Immature natural killer cell (primary cell): ENCODE results near the gene CLIC5. TPM values are rescaled to one million over a fixed set of nuclear protein-coding genes. Genes with fewer than 3 reads are reported as not detected.
A peak's percentile ranks its signal among the peaks of the same experiment; 100 is the strongest.

Experiments
- DNase-seq, 3 donors: peaks; one replicate each; pipeline ENCODE4 v3.0.0; 2022; ENCODE audit warnings: mixed read lengths in 1 of 3
- H3K27ac Mint-ChIP-seq, 6 donors: one replicate each; pipeline ENCODE4 v1.8.0; 2020; ENCODE audit warnings: mixed read lengths in 6 of 6, mild to moderate bottlenecking in 5 of 6, inconsistent platforms in 4 of 6, moderate library complexity in 3 of 6
- H3K27me3 Mint-ChIP-seq, 3 donors: one replicate each; pipeline ENCODE4 v1.8.0; 2020 to 2021; ENCODE audit warnings: low read depth in 3 of 3, mild to moderate bottlenecking in 3 of 3, mixed read lengths in 3 of 3, moderate library complexity in 3 of 3, inconsistent platforms in 1 of 3
- H3K36me3 Mint-ChIP-seq, 3 donors: one replicate each; pipeline ENCODE4 v1.8.0; 2020; ENCODE audit warnings: mixed read lengths in 3 of 3, inconsistent platforms in 2 of 3, mild to moderate bottlenecking in 2 of 3
- H3K4me1 Mint-ChIP-seq, 2 donors: one replicate each; pipeline ENCODE4 v1.8.0; 2020; ENCODE audit warnings: inconsistent platforms in 2 of 2, mild to moderate bottlenecking in 2 of 2, mixed read lengths in 2 of 2, moderate library complexity in 1 of 2
- H3K4me3 Mint-ChIP-seq, 5 donors: one replicate each; pipeline ENCODE4 v1.8.0; 2020; ENCODE audit warnings: mild to moderate bottlenecking in 5 of 5, mixed read lengths in 5 of 5, inconsistent platforms in 3 of 5, moderate library complexity in 3 of 5
- H3K9me3 Mint-ChIP-seq, 6 donors: one replicate each; pipeline ENCODE4 v1.8.0; 2020; ENCODE audit warnings: mild to moderate bottlenecking in 6 of 6, mixed read lengths in 6 of 6, inconsistent platforms in 4 of 6, moderate library complexity in 3 of 6
- polyA plus RNA-seq, 3 donors: library from polyadenylated mRNA; unstranded; fragments of 300-500 nt; fragmentation: Illumina TruSeq; gene quantifications; one replicate each; pipeline ENCODE4 v1.2.3, GENCODE V29; 2021

The CLIC5 gene
- polyA plus RNA-seq, 3 donors from 2014 or later, result 0.44 TPM; not detected in 2

- no peak overlapping the region for H3K27ac Mint-ChIP-seq
- H3K4me3 Mint-ChIP-seq, result no peak overlapping the region
- no peak for DNase-seq
- peaks cover 0 to 8% (median 5%) of the 10 kb centered on the region in 3 donors for H3K27me3 Mint-ChIP-seq
- H3K36me3 Mint-ChIP-seq, result no peaks in the 10 kb centered on the region
- H3K9me3 Mint-ChIP-seq, result peaks cover 0 to 5% (median 0%) of the 10 kb centered on the region in 6 donors
- H3K4me1 Mint-ChIP-seq, result no peaks in the 10 kb centered on the region
Observed at GRCh38 chr6:45974596-45974995, 41.1 kb downstream of the CLIC5 start.

- peaks cover 0 to 6% (median 5%) of the 10 kb centered on the region in 3 donors for H3K27me3 Mint-ChIP-seq
- no peak for DNase-seq
- peaks cover 0 to 2% of the 10 kb centered on the region in 2 donors for H3K4me1 Mint-ChIP-seq
- no peak overlapping the region for H3K27ac Mint-ChIP-seq
- H3K9me3 Mint-ChIP-seq, result peaks cover 0 to 5% (median 0%) of the 10 kb centered on the region in 6 donors
- no peak overlapping the region for H3K4me3 Mint-ChIP-seq
- H3K36me3 Mint-ChIP-seq, result no peaks in the 10 kb centered on the region
Observed at GRCh38 chr6:45972795-45973503, 42.7 kb downstream of the CLIC5 start.

GRCh38 chr6:45971287-45971686 is 44.4 kb downstream of the CLIC5 start:
- Mint-ChIP-seq H3K9me3 (peaks cover 0 to 5% (median 0%) of the 10 kb centered on the region in 6 donors), H3K4me1 (peaks cover 11 to 15% of the 10 kb centered on the region in 2 donors)

GRCh38 chr6:45970326-45970725 is 45.3 kb downstream of the CLIC5 start:
- H3K36me3 Mint-ChIP-seq, result no peaks in the 10 kb centered on the region
- no peak for DNase-seq
- peaks cover 12 to 15% of the 10 kb centered on the region in 2 donors for H3K4me1 Mint-ChIP-seq
- H3K27me3 Mint-ChIP-seq, result peaks cover 2 to 10% (median 7%) of the 10 kb centered on the region in 3 donors
- H3K27ac Mint-ChIP-seq, result no peak overlapping the region
- H3K4me3 Mint-ChIP-seq, result no peak overlapping the region
- H3K9me3 Mint-ChIP-seq, result peaks cover 0 to 5% (median 0%) of the 10 kb centered on the region in 6 donors

More at GRCh38 chr6:45971287-45971686, 44.4 kb downstream of the CLIC5 start:
- Mint-ChIP-seq H3K27ac (no peak overlapping the region), H3K36me3 (no peaks in the 10 kb centered on the region), H3K27me3 (peaks cover 2 to 10% (median 6%) of the 10 kb centered on the region in 3 donors), H3K4me3 (no peak overlapping the region)
- DNase-seq, result no peak

GRCh38 chr6:45969883-45970282 is 45.8 kb downstream of the CLIC5 start:
- Mint-ChIP-seq H3K9me3 (peaks cover 0 to 2% (median 0%) of the 10 kb centered on the region in 6 donors), H3K4me1 (peaks cover 12 to 15% of the 10 kb centered on the region in 2 donors), H3K27me3 (peaks cover 2 to 11% (median 10%) of the 10 kb centered on the region in 3 donors), H3K36me3 (peaks cover 0 to 3% (median 0%) of the 10 kb centered on the region in 3 donors), H3K27ac (no peak overlapping the region), H3K4me3 (no peak overlapping the region)
- DNase-seq, result no peak

GRCh38 chr6:45969026-45969425 is 46.6 kb downstream of the CLIC5 start:
- Mint-ChIP-seq H3K27me3 (peaks cover 4 to 13% (median 11%) of the 10 kb centered on the region in 3 donors), H3K27ac (no peak overlapping the region), H3K4me1 (peaks cover 12 to 15% of the 10 kb centered on the region in 2 donors), H3K9me3 (peaks cover 0 to 6% (median 2%) of the 10 kb centered on the region in 6 donors), H3K36me3 (peaks cover 0 to 4% (median 1%) of the 10 kb centered on the region in 3 donors), H3K4me3 (no peak overlapping the region)
- no peak for DNase-seq

- H3K36me3 Mint-ChIP-seq, result peaks cover 0 to 6% (median 4%) of the 10 kb centered on the region in 3 donors
- H3K27me3 Mint-ChIP-seq, result peaks cover 4 to 19% (median 11%) of the 10 kb centered on the region in 3 donors
- H3K4me3 Mint-ChIP-seq, result no peak overlapping the region
- H3K4me1 Mint-ChIP-seq, result peaks cover 12 to 15% of the 10 kb centered on the region in 2 donors
- H3K9me3 Mint-ChIP-seq, result peaks cover 0 to 7% (median 3%) of the 10 kb centered on the region in 6 donors
- no peak overlapping the region for H3K27ac Mint-ChIP-seq
- no peak for DNase-seq
Observed at GRCh38 chr6:45967363-45967762, 48.3 kb downstream of the CLIC5 start.

GRCh38 chr6:45966797-45967196 is 48.9 kb downstream of the CLIC5 start:
- Mint-ChIP-seq H3K27me3 (peaks cover 4 to 19% (median 11%) of the 10 kb centered on the region in 3 donors), H3K4me1 (peaks cover 12 to 15% of the 10 kb centered on the region in 2 donors), H3K36me3 (peaks cover 0 to 6% (median 4%) of the 10 kb centered on the region in 3 donors), H3K27ac (no peak overlapping the region), H3K9me3 (peaks cover 0 to 7% (median 3%) of the 10 kb centered on the region in 6 donors), H3K4me3 (peak overlapping the region in 1 of 5 donors; percentile 1)
- peak; percentile 38 to 49 (median 40) for DNase-seq

- H3K4me3 Mint-ChIP-seq, result peak overlapping the region in 1 of 5 donors; percentile 1
- peaks cover 4 to 19% (median 11%) of the 10 kb centered on the region in 3 donors for H3K27me3 Mint-ChIP-seq
- H3K9me3 Mint-ChIP-seq, result peaks cover 0 to 7% (median 3%) of the 10 kb centered on the region in 6 donors
- peaks cover 0 to 6% (median 4%) of the 10 kb centered on the region in 3 donors for H3K36me3 Mint-ChIP-seq
- H3K4me1 Mint-ChIP-seq, result peaks cover 12 to 15% of the 10 kb centered on the region in 2 donors
- no peak overlapping the region for H3K27ac Mint-ChIP-seq
- no peak for DNase-seq
Observed at GRCh38 chr6:45966340-45966739, 49.3 kb downstream of the CLIC5 start.

- no peak for DNase-seq
- H3K27ac Mint-ChIP-seq, result no peak overlapping the region
- peaks cover 0 to 7% (median 3%) of the 10 kb centered on the region in 6 donors for H3K9me3 Mint-ChIP-seq
- H3K27me3 Mint-ChIP-seq, result peaks cover 4 to 19% (median 11%) of the 10 kb centered on the region in 3 donors
- H3K4me3 Mint-ChIP-seq, result no peak overlapping the region
- H3K4me1 Mint-ChIP-seq, result peaks cover 12 to 15% of the 10 kb centered on the region in 2 donors
- H3K36me3 Mint-ChIP-seq, result peaks cover 0 to 6% (median 4%) of the 10 kb centered on the region in 3 donors
Observed at GRCh38 chr6:45965792-45966191, 49.9 kb downstream of the CLIC5 start.

GRCh38 chr6:45965007-45965406 is 50.7 kb downstream of the CLIC5 start:
- Mint-ChIP-seq H3K27ac (no peak overlapping the region), H3K36me3 (peaks cover 0 to 6% (median 4%) of the 10 kb centered on the region in 3 donors), H3K4me1 (peaks cover 12 to 15% of the 10 kb centered on the region in 2 donors), H3K9me3 (peaks cover 0 to 7% (median 3%) of the 10 kb centered on the region in 6 donors), H3K4me3 (no peak overlapping the region), H3K27me3 (peaks cover 4 to 16% (median 12%) of the 10 kb centered on the region in 3 donors)
- DNase-seq, result no peak

GRCh38 chr6:45964300-45964699 is 51.4 kb downstream of the CLIC5 start:
- H3K27ac Mint-ChIP-seq, result no peak overlapping the region
- H3K9me3 Mint-ChIP-seq, result peaks cover 0 to 7% (median 3%) of the 10 kb centered on the region in 6 donors
- peaks cover 0 to 6% (median 4%) of the 10 kb centered on the region in 3 donors for H3K36me3 Mint-ChIP-seq
- no peak for DNase-seq
- peaks cover 4 to 16% (median 13%) of the 10 kb centered on the region in 3 donors for H3K27me3 Mint-ChIP-seq
- no peak overlapping the region for H3K4me3 Mint-ChIP-seq
- H3K4me1 Mint-ChIP-seq, result peaks cover 12 to 15% of the 10 kb centered on the region in 2 donors

- Mint-ChIP-seq H3K4me3 (no peak overlapping the region), H3K36me3 (peaks cover 0 to 6% (median 4%) of the 10 kb centered on the region in 3 donors), H3K27me3 (peaks cover 4 to 16% (median 13%) of the 10 kb centered on the region in 3 donors), H3K4me1 (peaks cover 12 to 15% of the 10 kb centered on the region in 2 donors), H3K9me3 (peaks cover 0 to 7% (median 3%) of the 10 kb centered on the region in 6 donors), H3K27ac (no peak overlapping the region)
- no peak for DNase-seq
Observed at GRCh38 chr6:45963896-45964295, 51.8 kb downstream of the CLIC5 start.

- Mint-ChIP-seq H3K27ac (no peak overlapping the region), H3K4me1 (no peaks in the 10 kb centered on the region), H3K36me3 (peaks cover 0 to 6% (median 4%) of the 10 kb centered on the region in 3 donors), H3K9me3 (peaks cover 0 to 7% (median 3%) of the 10 kb centered on the region in 6 donors), H3K4me3 (no peak overlapping the region), H3K27me3 (peaks cover 3 to 13% (median 3%) of the 10 kb centered on the region in 3 donors)
- DNase-seq, result no peak
Observed at GRCh38 chr6:45961125-45961524, 54.5 kb downstream of the CLIC5 start.
